Measurements from ENCODE around the gene SNAPC4.

GRCh38 chr9:136363106-136363948 lies 36.6 kb downstream of the SNAPC4 start, which contains the start of gene DNLZ:
- TF ChIP-seq POLR2A (IDR thresholded peaks at IDR 0.05; ENCODE audit: low read length) (peak; percentile 76), GATA1 (IDR thresholded peaks at IDR 0.05; ENCODE audit: low read depth, low read length) (no peak)

Data from erythroblast (primary cell).